Pancreas (tissue), 10 donors: ENCODE results near the gene CYBB. TPM values are rescaled to one million over a fixed set of nuclear protein-coding genes. Genes with fewer than 3 reads are reported as not detected.

Experiments used
- ATAC-seq, 4 donors: fragments of 200-7000 bp; cut with Tn5 transposase; one replicate each; pipeline versions ENCODE4 v1.8.0 to v1.9.1; 2020; ENCODE audit warnings: mild to moderate bottlenecking in 4 of 4, moderate library complexity in 4 of 4
- DNase-seq, 6 donors: peaks; one replicate each; pipeline ENCODE4 v3.0.0-alpha.2; 2020
- FAIRE-seq: peaks from 2 replicates; lab custom pipeline; 2012; peaks lifted over from hg19 to GRCh38; lab: Jason Lieb, UNC
- H3K27ac ChIP-seq, 4 donors: fragments of 200-600 bp; sonication (generic); 1 replicate in 3 of 4; 2 replicates in 1 of 4; pipeline versions ENCODE4 v1.5.0 to v1.8.0; 2020
- H3K27me3 ChIP-seq, 4 donors: fragments of 200-600 bp; one replicate each; pipeline ENCODE4 v1.8.0; 2021
- H3K36me3 ChIP-seq, 3 donors: fragments of 200-600 bp; sonication (generic) in 1 of 3; one replicate each; pipeline versions ENCODE4 v1.5.0 to v1.8.0; 2020 to 2021
- H3K4me1 ChIP-seq, 3 donors: fragments of 200-600 bp; one replicate each; pipeline ENCODE4 v1.8.0; 2021
- H3K4me3 ChIP-seq, 4 donors: fragments of 200-600 bp; sonication (generic) in 2 of 4; one replicate each; pipeline versions ENCODE4 v1.5.0 to v1.8.0; 2020 to 2021
- H3K9me3 ChIP-seq, 4 donors: fragments of 200-600 bp; one replicate each; pipeline ENCODE4 v1.8.0; 2021
- WGBS, 2 donors: extraction: QIAGEN DNeasy Blood & Tissue Kit; methylation state at CpG; one replicate each; pipeline ENCODE4 v1.1.7; 2013; 5-methylcytosine and 5-hydroxymethylcytosine counted together
- intact Hi-C, 3 donors: fragments of 100-400 bp; cut with DNase I; formaldehyde crosslinking; loops; one replicate each; pipeline versions ENCODE4 v1.11.1 to v1.14.2; 2022
- polyA plus RNA-seq, 2 donors: library from polyadenylated mRNA; stranded (reverse); fragments of 200-250 nt; gene quantifications; one replicate each; pipeline ENCODE4 v1.2.3, GENCODE V29; 2013
- total RNA-seq, 6 donors: library from RNA; stranded (reverse); fragmentation: NEBNext Ultra II Directional in 4 of 6; extraction: Animal tissue kit (Norgen Biotek cat#: 25700) in 4 of 6; gene quantifications; one replicate each; pipeline versions ENCODE4 v1.2.1 to v1.2.4, GENCODE V29; 2021 to 2023
- TF ChIP-seq, protein P1 (sequence below), 4 donors: fragments of 200-600 bp; sonication (generic) in 3 of 4; IDR thresholded peaks; one replicate each; pipeline versions ENCODE4 v1.5.0 to v1.8.0; 2021; ENCODE audit warnings: antibody characterized with exemption in 4 of 4
- donor health status: healthy with polysubstance abuse.
- donor health status: DM: no; HTN: no; CAD: no; lungs with moderate emphysema.
- donor health status: DM: no; HTN: no; CAD: no.
- donor health status: control.
- donor health status: control.
- donor health status: Bipolar disorder and iron deficiency.
- donor health status: DM: yes; HTN: yes; CAD: no.
- donor health status: DM: no; HTN: no; CAD: no.
- donor health status: DM: no; HTN: no; CAD: no.
- donor health status: DM: yes; HTN: yes; CAD: no.

CYBB gene
- total and polyA plus RNA-seq, 8 donors, result 0.80 to 38.3 (median 2.9) TPM

DNA sequence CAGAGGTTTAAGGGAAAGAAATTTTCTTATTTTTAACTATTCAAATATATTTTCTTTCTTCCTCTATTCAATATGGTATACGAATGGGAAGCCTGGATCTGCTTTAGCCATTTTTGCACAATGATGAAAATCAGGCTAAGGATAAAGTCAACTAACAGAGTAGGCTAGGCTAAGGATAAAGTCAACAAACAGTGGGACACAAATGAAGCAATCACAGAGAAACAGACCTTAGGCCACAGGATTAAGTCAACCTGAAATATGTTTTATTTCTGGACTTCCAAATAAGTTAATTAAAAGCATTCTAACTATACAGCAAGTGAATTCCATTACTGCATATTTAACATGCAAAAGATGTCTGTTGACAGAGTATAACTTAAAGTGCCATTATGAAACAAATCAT, 50.5 kb downstream of the CYBB start:
- ATAC-seq (no peak), FAIRE-seq (peak; percentile 85), DNase-seq (no peak)
- Histone ChIP-seq H3K27ac (no peak overlapping the region), H3K4me3 (no peak overlapping the region), H3K36me3 (no peaks in the 10 kb centered on the region), H3K4me1 (no peaks in the 10 kb centered on the region), H3K9me3 (no peaks in the 10 kb centered on the region), H3K27me3 (peaks cover 0 to 4% (median 2%) of the 10 kb centered on the region in 4 donors)
- intact Hi-C loops, result no loop called here
- TF ChIP-seq, protein P1, sequence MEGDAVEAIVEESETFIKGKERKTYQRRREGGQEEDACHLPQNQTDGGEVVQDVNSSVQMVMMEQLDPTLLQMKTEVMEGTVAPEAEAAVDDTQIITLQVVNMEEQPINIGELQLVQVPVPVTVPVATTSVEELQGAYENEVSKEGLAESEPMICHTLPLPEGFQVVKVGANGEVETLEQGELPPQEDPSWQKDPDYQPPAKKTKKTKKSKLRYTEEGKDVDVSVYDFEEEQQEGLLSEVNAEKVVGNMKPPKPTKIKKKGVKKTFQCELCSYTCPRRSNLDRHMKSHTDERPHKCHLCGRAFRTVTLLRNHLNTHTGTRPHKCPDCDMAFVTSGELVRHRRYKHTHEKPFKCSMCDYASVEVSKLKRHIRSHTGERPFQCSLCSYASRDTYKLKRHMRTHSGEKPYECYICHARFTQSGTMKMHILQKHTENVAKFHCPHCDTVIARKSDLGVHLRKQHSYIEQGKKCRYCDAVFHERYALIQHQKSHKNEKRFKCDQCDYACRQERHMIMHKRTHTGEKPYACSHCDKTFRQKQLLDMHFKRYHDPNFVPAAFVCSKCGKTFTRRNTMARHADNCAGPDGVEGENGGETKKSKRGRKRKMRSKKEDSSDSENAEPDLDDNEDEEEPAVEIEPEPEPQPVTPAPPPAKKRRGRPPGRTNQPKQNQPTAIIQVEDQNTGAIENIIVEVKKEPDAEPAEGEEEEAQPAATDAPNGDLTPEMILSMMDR (IDR thresholded peaks at IDR 0.05), result no peak
- 39 to 53% methylated on average over 1 of the region's 1 CpG for WGBS, 2 donors

DNA sequence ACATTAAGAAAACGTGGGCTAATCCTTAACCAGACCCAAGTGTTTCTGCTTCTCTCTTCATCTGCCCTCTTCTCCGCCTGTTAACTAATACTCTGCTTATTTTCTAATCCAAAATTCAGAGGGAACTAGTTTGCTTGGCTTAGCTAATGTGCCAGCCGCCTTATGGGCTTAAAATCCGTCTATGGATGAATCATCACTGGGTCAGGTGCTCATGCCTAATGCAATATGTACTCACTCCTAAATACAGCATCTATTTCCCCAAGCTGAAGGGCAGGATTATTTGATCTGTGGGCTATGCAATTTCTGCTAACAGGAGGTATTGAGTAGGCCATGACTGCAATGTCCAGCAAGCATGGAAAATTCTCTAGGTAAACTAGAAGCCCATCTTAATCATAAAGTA, 55.1 kb downstream of the CYBB start:
- peaks cover 0 to 5% (median 2%) of the 10 kb centered on the region in 4 donors for H3K27me3 ChIP-seq
- no peaks in the 10 kb centered on the region for H3K4me1 ChIP-seq
- H3K9me3 ChIP-seq, result no peaks in the 10 kb centered on the region
- 50 to 79% methylated on average over 4 of the region's 4 CpGs for WGBS, 2 donors
- DNase-seq, result no peak
- ATAC-seq, result no peak
- no peak overlapping the region for H3K4me3 ChIP-seq
- TF ChIP-seq, protein P1 (IDR thresholded peaks at IDR 0.05), result no peak
- H3K36me3 ChIP-seq, result no peaks in the 10 kb centered on the region
- intact Hi-C loops, result no loop called here
- no peak overlapping the region for H3K27ac ChIP-seq
- no peak for FAIRE-seq

DNA sequence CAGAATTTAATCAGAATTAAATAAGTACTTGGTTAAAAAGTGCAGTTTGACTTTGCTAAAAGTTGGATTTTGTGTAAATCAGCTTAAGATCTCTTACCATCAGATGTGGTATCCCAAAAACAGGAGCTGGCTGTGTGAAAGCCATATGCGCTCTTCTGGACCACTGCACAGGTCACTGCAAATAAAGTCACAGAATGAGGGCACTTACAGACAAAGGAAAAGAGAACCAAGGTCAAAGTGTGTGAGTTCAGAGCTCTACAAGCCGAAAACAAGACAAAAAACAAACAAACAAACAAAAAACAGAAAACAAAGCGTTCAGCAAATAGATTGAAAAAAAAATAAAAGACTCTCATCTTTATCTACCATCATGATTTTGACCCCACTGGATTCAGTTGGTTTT, 61.1 kb downstream of the CYBB start:
- FAIRE-seq (no peak), DNase-seq (no peak), ATAC-seq (no peak)
- WGBS, 2 donors, result 71 to 92% methylated on average over 3 of the region's 3 CpGs
- TF ChIP-seq, protein P1 (IDR thresholded peaks at IDR 0.05), result no peak
- Histone ChIP-seq H3K36me3 (no peaks in the 10 kb centered on the region), H3K27me3 (peaks cover 0 to 4% (median 0%) of the 10 kb centered on the region in 4 donors), H3K9me3 (no peaks in the 10 kb centered on the region), H3K4me1 (no peaks in the 10 kb centered on the region), H3K27ac (no peak overlapping the region), H3K4me3 (no peak overlapping the region)
- intact Hi-C loops, result no loop called here

DNA sequence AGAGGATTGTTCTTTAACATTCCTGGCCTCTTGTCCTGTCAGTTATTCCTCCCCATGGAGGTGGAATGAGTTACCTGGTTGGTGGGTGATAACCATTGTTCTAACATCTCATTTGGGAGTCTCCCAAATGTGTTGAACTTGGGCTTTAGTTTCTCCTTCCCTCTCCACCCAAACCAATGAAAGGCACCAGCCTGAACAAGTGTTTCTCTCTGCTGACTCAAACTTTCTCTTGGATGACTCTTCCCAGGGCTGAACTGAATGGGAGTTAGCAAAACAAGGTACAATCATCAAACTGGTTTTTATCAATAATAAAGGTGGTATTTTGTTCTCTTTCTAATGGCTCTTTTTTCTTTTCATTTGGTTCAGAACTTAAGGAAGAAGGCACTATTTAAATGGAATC, 64.8 kb downstream of the CYBB start:
- no peak for ATAC-seq
- DNase-seq, result no peak
- FAIRE-seq, result no peak
- Histone ChIP-seq H3K4me3 (no peak overlapping the region), H3K36me3 (no peaks in the 10 kb centered on the region), H3K27me3 (no peaks in the 10 kb centered on the region), H3K9me3 (no peaks in the 10 kb centered on the region), H3K27ac (no peak overlapping the region), H3K4me1 (no peaks in the 10 kb centered on the region)
- TF ChIP-seq, protein P1 (IDR thresholded peaks at IDR 0.05), result no peak
- intact Hi-C loops, result no loop called here

DNA sequence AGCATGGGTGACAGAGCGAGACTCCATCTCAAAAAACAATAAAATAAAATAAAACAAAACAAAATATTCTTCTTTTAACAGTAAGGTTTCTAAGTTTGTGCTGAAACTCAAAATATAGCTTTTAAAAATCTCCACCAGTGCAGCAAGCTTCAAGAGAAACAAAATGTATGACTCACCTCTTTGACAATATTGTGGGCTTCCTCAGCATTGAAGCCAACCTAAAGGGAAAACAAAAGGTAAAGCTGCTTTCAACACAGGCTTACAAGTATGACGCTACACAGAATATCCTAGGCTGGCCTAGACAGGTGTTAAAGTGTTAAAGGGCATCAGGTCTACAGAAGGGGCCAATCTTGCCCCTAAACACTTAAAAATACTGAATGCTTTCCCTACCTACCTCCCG, 66.3 kb downstream of the CYBB start:
- no peak for FAIRE-seq
- no peak overlapping the region for H3K27ac ChIP-seq
- intact Hi-C loops, result no loop called here

More for the DNA sequence above, 66.3 kb downstream of the CYBB start:
- H3K4me1 ChIP-seq, result no peaks in the 10 kb centered on the region
- 74 to 83% methylated on average over 3 of the region's 3 CpGs for WGBS, 2 donors
- no peaks in the 10 kb centered on the region for H3K27me3 ChIP-seq
- no peaks in the 10 kb centered on the region for H3K36me3 ChIP-seq
- no peak overlapping the region for H3K4me3 ChIP-seq
- DNase-seq (no peak), ATAC-seq (no peak)
- no peaks in the 10 kb centered on the region for H3K9me3 ChIP-seq
- TF ChIP-seq, protein P1 (IDR thresholded peaks at IDR 0.05), result no peak
